SU-DHL-6 (cell line): ENCODE results near the gene DAGLB.
"Not testable (repeated sequence)": the region's sequence is repeated elsewhere in the genome, so short reads cannot be mapped to it uniquely, and the experiment has no call there.

Experiments
- H2AFZ ChIP-seq: fragments of 200-600 bp; sonication (generic); 2 replicates; pipeline ENCODE4 v1.6.1; 2014; ENCODE audit warnings: low read depth, mild to moderate bottlenecking, moderate library complexity, mixed read lengths, antibody characterized with exemption, low read length; ENCODE audit not compliant: severe bottlenecking
- H3F3A ChIP-seq: fragments of 200-600 bp; shearing (Covaris generic); 2 replicates; pipeline ENCODE4 v1.6.0; 2016; ENCODE audit warnings: antibody characterized with exemption, mild to moderate bottlenecking; ENCODE audit not compliant: insufficient read depth
- H3K27ac ChIP-seq: fragments of 200-600 bp; sonication (generic); 2 replicates; pipeline ENCODE4 v1.5.1; 2016; ENCODE audit warnings: low read depth, mild to moderate bottlenecking, low read length, moderate library complexity, mixed read lengths
- H3K27me3 ChIP-seq: fragments of 200-600 bp; sonication (generic), shearing (Covaris generic); 2 replicates; pipeline ENCODE4 v1.6.0; 2014; ENCODE audit warnings: mild to moderate bottlenecking, low read length
- H3K36me3 ChIP-seq: fragments of 200-600 bp; sonication (generic); 2 replicates; pipeline ENCODE4 v1.6.1; 2014; ENCODE audit warnings: mild to moderate bottlenecking, low read length, mixed read lengths
- H3K4me2 ChIP-seq: fragments of 300-600, 200-600 bp; shearing (Covaris generic), sonication (generic); 2 replicates; pipeline ENCODE4 v1.6.0; 2014; ENCODE audit warnings: low read length, low read depth, mild to moderate bottlenecking; ENCODE audit not compliant: poor library complexity, severe bottlenecking
- H3K4me3 ChIP-seq: fragments of 200-600 bp; sonication (generic); 2 replicates; pipeline ENCODE4 v1.5.1; 2014; ENCODE audit warnings: antibody characterized with exemption, low read length, mild to moderate bottlenecking, mixed read lengths; ENCODE audit not compliant: insufficient read depth, poor library complexity, severe bottlenecking
- H3K79me2 ChIP-seq: fragments of 200-600 bp; sonication (generic); 2 replicates; pipeline ENCODE4 v1.6.1; 2014; ENCODE audit warnings: mild to moderate bottlenecking, low read length, moderate library complexity; ENCODE audit not compliant: insufficient read depth
- H3K9ac ChIP-seq: fragments of 200-600 bp; sonication (generic); 2 replicates; pipeline ENCODE4 v1.7.0; 2014; ENCODE audit warnings: mild to moderate bottlenecking, low read length
- H3K9me2 ChIP-seq: fragments of 200-600 bp; sonication (generic); replicated peaks from 2 replicates; pipeline ENCODE4 v1.6.1; 2014; ENCODE audit warnings: low read length; ENCODE audit not compliant: insufficient read depth
- H3K9me3 ChIP-seq: fragments of 200-600 bp; sonication (generic); 2 replicates; pipeline ENCODE4 v1.6.1; 2014; ENCODE audit warnings: low read length, mixed read lengths; ENCODE audit not compliant: insufficient read depth
- H4K20me1 ChIP-seq: fragments of 200-600 bp; sonication (generic); 2 replicates; pipeline ENCODE4 v1.6.1; 2014; ENCODE audit warnings: low read depth, mild to moderate bottlenecking, antibody characterized with exemption, low read length, moderate library complexity, mixed read lengths
- EZH2phosphoT487 ChIP-seq: fragments of 200-600 bp; sonication (generic), shearing (Covaris generic); conservative IDR thresholded peaks from 2 replicates; pipeline ENCODE4 v1.6.1; 2018; ENCODE audit warnings: mild to moderate bottlenecking, antibody characterized with exemption, low read length, moderate library complexity, mixed read lengths
- TF ChIP-seq, protein P1 (sequence below): fragments of 200-600 bp; sonication (generic); IDR thresholded peaks from one replicate; pipeline ENCODE4 v1.5.1; 2017; ENCODE audit warnings: antibody characterized with exemption, mild to moderate bottlenecking, low read length, moderate library complexity; ENCODE audit not compliant: insufficient read depth, poor library complexity, severe bottlenecking

Gene DAGLB

DNA sequence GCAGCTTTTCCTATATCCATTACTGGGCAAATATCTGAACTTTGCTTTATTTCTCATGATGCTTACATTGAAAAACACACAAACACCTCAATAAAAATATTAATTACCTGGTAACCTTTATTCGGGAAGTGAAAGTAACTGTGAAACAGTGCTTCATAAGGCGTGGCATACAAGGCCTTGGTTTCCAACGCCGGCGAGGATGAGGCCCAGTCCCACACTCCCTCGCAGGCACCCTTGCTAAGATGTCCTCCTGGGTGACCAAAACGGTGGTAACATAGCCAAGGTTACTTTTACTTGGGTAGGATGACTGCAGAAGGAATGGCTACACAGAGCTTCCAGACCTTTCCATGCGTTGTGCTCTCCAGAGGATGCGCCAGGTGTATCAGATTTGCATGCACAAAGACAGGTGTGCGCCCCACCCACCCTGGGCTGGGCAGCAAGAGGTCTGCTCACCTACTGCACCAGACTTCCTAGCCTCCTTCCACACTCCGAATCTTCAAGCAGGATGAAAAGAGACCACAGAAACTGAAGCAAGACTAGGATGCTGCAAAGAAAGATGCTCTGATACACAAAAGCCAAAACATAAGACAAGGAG lies 13.3 kb upstream of the DAGLB start:
- no peak for TF ChIP-seq EZH2phosphoT487
- TF ChIP-seq, protein P1, sequence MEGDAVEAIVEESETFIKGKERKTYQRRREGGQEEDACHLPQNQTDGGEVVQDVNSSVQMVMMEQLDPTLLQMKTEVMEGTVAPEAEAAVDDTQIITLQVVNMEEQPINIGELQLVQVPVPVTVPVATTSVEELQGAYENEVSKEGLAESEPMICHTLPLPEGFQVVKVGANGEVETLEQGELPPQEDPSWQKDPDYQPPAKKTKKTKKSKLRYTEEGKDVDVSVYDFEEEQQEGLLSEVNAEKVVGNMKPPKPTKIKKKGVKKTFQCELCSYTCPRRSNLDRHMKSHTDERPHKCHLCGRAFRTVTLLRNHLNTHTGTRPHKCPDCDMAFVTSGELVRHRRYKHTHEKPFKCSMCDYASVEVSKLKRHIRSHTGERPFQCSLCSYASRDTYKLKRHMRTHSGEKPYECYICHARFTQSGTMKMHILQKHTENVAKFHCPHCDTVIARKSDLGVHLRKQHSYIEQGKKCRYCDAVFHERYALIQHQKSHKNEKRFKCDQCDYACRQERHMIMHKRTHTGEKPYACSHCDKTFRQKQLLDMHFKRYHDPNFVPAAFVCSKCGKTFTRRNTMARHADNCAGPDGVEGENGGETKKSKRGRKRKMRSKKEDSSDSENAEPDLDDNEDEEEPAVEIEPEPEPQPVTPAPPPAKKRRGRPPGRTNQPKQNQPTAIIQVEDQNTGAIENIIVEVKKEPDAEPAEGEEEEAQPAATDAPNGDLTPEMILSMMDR = no peak
- H3K79me2 ChIP-seq = no peaks in the 10 kb centered on the region
- H3K4me3 ChIP-seq = no peak overlapping the region
- H3K4me2 ChIP-seq = no peak overlapping the region
- H3K9me3 ChIP-seq = no peaks in the 10 kb centered on the region
- H2AFZ ChIP-seq = no peak overlapping the region
- peaks cover 10% of the 10 kb centered on the region for H3F3A ChIP-seq
- H3K36me3 ChIP-seq = peaks cover 27% of the 10 kb centered on the region
- H3K27ac ChIP-seq = no peak overlapping the region
- no peaks in the 10 kb centered on the region for H3K9me2 ChIP-seq
- no peaks in the 10 kb centered on the region for H4K20me1 ChIP-seq
- H3K9ac ChIP-seq = no peak overlapping the region
- no peaks in the 10 kb centered on the region for H3K27me3 ChIP-seq

DNA sequence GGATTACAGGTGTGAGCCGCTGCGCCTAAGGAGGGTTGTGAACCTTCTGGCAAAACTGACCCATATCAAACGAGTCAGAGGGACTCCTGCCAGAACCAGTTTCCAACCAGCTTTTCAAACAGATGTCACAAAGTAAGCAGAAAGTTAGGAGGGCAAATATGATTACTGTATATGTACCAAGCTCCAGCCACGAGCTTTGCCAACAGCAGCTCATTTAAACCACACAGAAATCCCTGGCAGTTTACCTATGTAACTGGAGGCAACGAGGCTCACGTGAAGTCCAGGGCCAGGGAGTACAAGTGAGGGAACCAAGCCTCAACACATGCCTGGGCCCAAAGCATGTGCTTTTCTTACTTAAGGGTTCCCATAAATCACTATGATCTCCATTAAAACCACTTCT lies 12.5 kb upstream of the DAGLB start:
- Histone ChIP-seq H4K20me1 (no peaks in the 10 kb centered on the region), H3K9me3 (no peaks in the 10 kb centered on the region), H3K36me3 (peaks cover 19% of the 10 kb centered on the region), H3K27ac (no peak overlapping the region), H2AFZ (no peak overlapping the region), H3K79me2 (no peaks in the 10 kb centered on the region), H3K27me3 (no peaks in the 10 kb centered on the region), H3K9me2 (no peaks in the 10 kb centered on the region), H3F3A (peaks cover 11% of the 10 kb centered on the region), H3K4me2 (no peak overlapping the region), H3K4me3 (no peak overlapping the region), H3K9ac (no peak overlapping the region)
- TF ChIP-seq, protein P1 = no peak
- no peak for TF ChIP-seq EZH2phosphoT487

DNA sequence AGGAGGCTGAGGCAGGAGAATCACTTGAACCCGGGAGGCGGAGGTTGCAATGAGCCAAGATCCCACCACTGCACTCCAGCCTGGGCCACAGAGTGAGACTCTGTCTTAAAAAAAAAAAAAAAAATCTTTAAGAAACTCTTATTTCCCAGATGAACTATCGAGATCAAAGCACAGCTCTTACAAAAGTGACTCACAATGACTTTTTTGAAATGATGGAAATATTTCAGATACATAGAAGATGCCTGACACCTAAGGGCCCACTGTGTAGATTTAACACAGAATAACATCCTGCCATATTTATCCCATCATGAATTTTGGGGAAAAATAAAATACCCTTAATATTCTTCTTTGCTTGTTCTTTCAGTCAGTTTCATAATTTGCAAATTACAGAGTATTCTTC lies 10.9 kb upstream of the DAGLB start:
- not testable (repeated sequence) for H3K9ac ChIP-seq, H3K4me3 ChIP-seq, H3K79me2 ChIP-seq, H3K9me2 ChIP-seq, H3K4me2 ChIP-seq, H4K20me1 ChIP-seq, H3K27me3 ChIP-seq, H3K27ac ChIP-seq, H3K9me3 ChIP-seq, H2AFZ ChIP-seq
- Histone ChIP-seq H3F3A (peaks cover 13% of the 10 kb centered on the region), H3K36me3 (peaks cover 19% of the 10 kb centered on the region)

DNA sequence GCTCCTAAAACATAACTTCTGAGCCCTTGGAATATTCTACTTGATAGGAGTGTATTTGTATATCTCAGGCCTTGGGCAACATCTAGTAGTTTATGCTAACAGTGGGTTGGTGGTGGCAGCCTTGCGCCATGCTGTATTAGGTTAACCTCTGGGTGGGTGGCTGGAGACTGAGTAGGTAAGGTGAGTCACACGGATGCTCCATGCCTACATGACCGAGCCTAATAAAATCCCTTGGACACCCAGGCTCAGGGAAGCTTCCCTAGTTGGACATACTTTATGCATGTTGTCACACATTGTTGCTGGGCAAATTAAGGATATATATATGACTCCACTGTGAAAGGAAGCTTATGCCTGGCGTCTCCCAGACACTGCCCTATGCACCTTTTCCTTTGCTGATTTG lies 6.0 kb upstream of the DAGLB start:
- no peak overlapping the region for H3K4me2 ChIP-seq
- H2AFZ ChIP-seq = no peak overlapping the region

More for the DNA sequence above, 6.0 kb upstream of the DAGLB start:
- Histone ChIP-seq H3K79me2 (no peaks in the 10 kb centered on the region; the same call in 1 of the 2 replicates), H4K20me1 (no peaks in the 10 kb centered on the region), H3K9me2 (no peaks in the 10 kb centered on the region), H3K9ac (no peak overlapping the region), H3F3A (0 out of 2 replicates have a peak, but pooled peaks cover 3% of the 10 kb centered on the region), H3K27me3 (no peaks in the 10 kb centered on the region), H3K36me3 (no peaks in the 10 kb centered on the region), H3K4me3 (no peak overlapping the region), H3K9me3 (no peaks in the 10 kb centered on the region), H3K27ac (no peak overlapping the region)
- TF ChIP-seq, protein P1 = no peak
- no peak for TF ChIP-seq EZH2phosphoT487
